ENCODE data around the gene MYO5C.

MYO5C gene

DNA sequence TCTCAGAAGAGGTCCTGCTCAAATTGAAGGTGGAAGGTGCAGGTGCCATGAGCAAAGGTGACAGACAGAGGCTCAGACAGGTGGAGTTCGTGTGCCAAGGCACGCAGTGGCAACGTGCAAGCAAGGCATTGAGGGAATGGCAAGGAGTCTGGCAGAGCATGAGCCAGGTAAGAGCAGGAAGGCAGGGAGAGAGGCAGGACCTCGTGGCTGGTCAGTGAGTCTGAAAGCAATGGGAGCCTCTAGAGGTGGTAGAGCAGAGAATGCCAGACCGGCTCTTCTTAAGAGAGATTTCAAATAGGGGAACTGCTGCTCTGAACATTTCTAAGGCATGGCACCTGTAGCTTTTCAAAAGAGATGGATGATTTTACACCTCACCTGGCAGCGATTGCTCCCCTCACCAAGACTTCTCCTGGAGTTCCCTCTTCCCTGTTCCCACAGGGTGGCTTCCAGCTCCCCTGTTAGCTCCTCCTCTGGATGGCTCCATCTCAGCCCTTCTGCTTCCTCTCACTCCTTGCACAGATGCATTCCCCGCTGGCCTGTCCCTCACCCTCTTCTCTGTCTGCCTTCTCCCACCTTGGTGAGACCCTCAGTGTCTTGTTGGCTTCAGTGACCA, 2.7 kb downstream of the MYO5C start:
- H3K4me3 ChIP-seq (ENCODE audit: low read depth, low read length): no peak overlapping the region
- DNase-seq (ENCODE audit: low read depth): no peak
- TF ChIP-seq, protein P1, sequence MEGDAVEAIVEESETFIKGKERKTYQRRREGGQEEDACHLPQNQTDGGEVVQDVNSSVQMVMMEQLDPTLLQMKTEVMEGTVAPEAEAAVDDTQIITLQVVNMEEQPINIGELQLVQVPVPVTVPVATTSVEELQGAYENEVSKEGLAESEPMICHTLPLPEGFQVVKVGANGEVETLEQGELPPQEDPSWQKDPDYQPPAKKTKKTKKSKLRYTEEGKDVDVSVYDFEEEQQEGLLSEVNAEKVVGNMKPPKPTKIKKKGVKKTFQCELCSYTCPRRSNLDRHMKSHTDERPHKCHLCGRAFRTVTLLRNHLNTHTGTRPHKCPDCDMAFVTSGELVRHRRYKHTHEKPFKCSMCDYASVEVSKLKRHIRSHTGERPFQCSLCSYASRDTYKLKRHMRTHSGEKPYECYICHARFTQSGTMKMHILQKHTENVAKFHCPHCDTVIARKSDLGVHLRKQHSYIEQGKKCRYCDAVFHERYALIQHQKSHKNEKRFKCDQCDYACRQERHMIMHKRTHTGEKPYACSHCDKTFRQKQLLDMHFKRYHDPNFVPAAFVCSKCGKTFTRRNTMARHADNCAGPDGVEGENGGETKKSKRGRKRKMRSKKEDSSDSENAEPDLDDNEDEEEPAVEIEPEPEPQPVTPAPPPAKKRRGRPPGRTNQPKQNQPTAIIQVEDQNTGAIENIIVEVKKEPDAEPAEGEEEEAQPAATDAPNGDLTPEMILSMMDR (IDR thresholded peaks at IDR 0.05; ENCODE audit: insufficient read depth, low read depth, low read length, missing control alignments): no peak

GRCh38 chr15:52291204-52291603, 4.4 kb downstream of the MYO5C start:
- TF ChIP-seq, protein P1 (IDR thresholded peaks at IDR 0.05; ENCODE audit: insufficient read depth, low read depth, low read length, missing control alignments): no peak
- H3K4me3 ChIP-seq (ENCODE audit: low read depth, low read length): no peak overlapping the region
- peak; percentile 63 for DNase-seq (ENCODE audit: low read depth)

DNA sequence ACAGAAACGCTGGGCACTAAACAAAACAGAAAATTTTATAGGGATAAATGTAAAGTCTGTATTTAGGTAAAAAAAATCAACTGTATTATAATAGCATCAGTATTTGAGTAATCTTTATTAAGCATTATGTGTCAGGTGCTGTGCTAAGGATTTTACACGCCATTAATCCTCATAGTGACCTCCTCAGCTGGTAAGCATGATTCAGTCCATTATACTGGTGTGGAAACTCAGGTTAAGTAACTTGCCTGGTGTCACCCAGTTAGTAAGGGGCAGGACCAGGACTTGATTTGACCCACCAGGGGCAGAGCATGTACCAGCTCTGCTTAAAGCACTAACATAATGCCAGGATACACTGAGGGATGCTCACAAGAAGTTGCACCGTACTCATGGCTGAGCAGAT, 4.8 kb downstream of the MYO5C start:
- no peak for DNase-seq (ENCODE audit: low read depth)
- TF ChIP-seq, protein P1 (IDR thresholded peaks at IDR 0.05; ENCODE audit: insufficient read depth, low read depth, low read length, missing control alignments): no peak

DNA sequence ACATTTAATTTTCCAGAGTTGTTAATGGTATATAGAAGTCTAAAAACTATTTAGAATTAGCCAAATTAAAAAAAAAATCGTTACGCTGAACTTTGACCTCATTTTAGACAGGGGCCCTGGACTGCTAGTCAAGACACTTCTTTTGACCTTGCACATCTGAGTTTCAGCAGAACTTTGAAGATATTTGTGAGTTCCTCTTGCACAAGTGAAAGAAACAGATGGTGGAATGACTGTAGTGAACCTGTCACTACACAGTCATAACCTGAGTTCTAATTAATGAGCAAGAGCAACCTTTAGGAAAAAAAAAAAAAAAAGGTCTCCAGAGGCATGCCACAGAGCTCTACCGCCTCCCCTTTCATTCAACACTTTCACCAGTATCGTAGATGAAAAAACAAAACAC, 5.3 kb downstream of the MYO5C start:
- DNase-seq (ENCODE audit: low read depth): peak; percentile 61
- TF ChIP-seq, protein P1 (IDR thresholded peaks at IDR 0.05; ENCODE audit: insufficient read depth, low read depth, low read length, missing control alignments): no peak
- no peak overlapping the region for H3K4me3 ChIP-seq (ENCODE audit: low read depth, low read length)

More for the DNA sequence above, 4.8 kb downstream of the MYO5C start:
- no peak overlapping the region for H3K4me3 ChIP-seq (ENCODE audit: low read depth, low read length)

- TF ChIP-seq, protein P1 (IDR thresholded peaks at IDR 0.05; ENCODE audit: insufficient read depth, low read depth, low read length, missing control alignments): no peak
- H3K4me3 ChIP-seq (ENCODE audit: low read depth, low read length): no peak overlapping the region
Observed at GRCh38 chr15:52289629-52290081, 5.9 kb downstream of the MYO5C start.

DNA sequence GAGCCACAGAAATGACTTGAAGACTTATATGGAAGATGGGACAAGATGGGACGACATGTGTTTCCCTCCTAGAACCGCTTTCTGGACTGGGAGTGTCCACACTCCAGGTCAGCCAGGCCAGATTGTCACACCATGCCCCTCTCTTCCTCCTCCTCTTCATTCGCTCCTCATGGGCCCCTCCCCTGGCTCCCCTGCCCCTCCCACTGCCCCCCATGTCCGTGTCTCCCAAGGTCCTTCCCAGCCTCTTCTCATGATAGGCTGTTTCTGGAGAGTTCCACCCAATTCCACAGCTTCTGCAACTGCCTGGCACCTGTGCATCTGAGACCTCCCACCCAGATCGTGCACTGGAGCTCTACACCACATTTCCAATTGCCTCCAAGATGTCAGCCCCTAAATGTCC, 6.6 kb downstream of the MYO5C start:
- TF ChIP-seq, protein P1 (IDR thresholded peaks at IDR 0.05; ENCODE audit: insufficient read depth, low read depth, low read length, missing control alignments): no peak
- no peak for DNase-seq (ENCODE audit: low read depth)
- no peak overlapping the region for H3K4me3 ChIP-seq (ENCODE audit: low read depth, low read length)

More at GRCh38 chr15:52289629-52290081, 5.9 kb downstream of the MYO5C start:
- DNase-seq (ENCODE audit: low read depth): no peak

Data from GM12865 (cell line).